Ishikawa (cell line): Measurements from ENCODE around the gene APOC3.

ENCODE experiments used
- CEBPB ChIP-seq: IDR thresholded peaks from 2 replicates; pipeline ENCODE4 v1.6.1; 2012
- CREB1 ChIP-seq: IDR thresholded peaks from 2 replicates; pipeline ENCODE4 v1.6.1; 2012; ENCODE audit warnings: low read depth
- EGR1 ChIP-seq: IDR thresholded peaks from 2 replicates; pipeline ENCODE4 v1.6.1; 2012
- EP300 ChIP-seq: IDR thresholded peaks from 2 replicates; pipeline ENCODE4 v1.6.1; 2012; ENCODE audit warnings: borderline replicate concordance
- FOXM1 ChIP-seq: IDR thresholded peaks from 2 replicates; pipeline ENCODE4 v1.6.1; 2012; ENCODE audit warnings: low read depth, borderline replicate concordance
- MAX ChIP-seq: IDR thresholded peaks from 2 replicates; pipeline ENCODE4 v1.6.1; 2012
- NFIC ChIP-seq: IDR thresholded peaks from 2 replicates; pipeline ENCODE4 v1.6.1; 2012
- RAD21 ChIP-seq: IDR thresholded peaks from 2 replicates; pipeline ENCODE4 v1.6.1; 2012; ENCODE audit warnings: low read depth
- REST ChIP-seq: IDR thresholded peaks from 2 replicates; pipeline ENCODE4 v1.6.1; 2012; ENCODE audit warnings: low read depth, mild to moderate bottlenecking
- TAF1 ChIP-seq: IDR thresholded peaks from 2 replicates; pipeline ENCODE4 v1.6.1; 2012; ENCODE audit warnings: low read depth, mild to moderate bottlenecking
- TCF12 ChIP-seq: IDR thresholded peaks from 2 replicates; pipeline ENCODE4 v1.6.1; 2012; ENCODE audit warnings: low read depth
- TEAD4 ChIP-seq: IDR thresholded peaks from 2 replicates; pipeline ENCODE4 v1.6.1; 2012
- USF1 ChIP-seq: IDR thresholded peaks from 2 replicates; pipeline ENCODE4 v1.6.1; 2012
- YY1 ChIP-seq: IDR thresholded peaks from 2 replicates; pipeline ENCODE4 v1.6.1; 2012; ENCODE audit warnings: low read depth
- ZBTB7A ChIP-seq: IDR thresholded peaks from 2 replicates; pipeline ENCODE4 v1.6.1; 2012; ENCODE audit warnings: low read depth

The APOC3 gene

GRCh38 chr11:116857316-116857715 lies 27.6 kb downstream of the APOC3 start:
- TF ChIP-seq EGR1, result no peak
- no peak for TF ChIP-seq FOXM1

GRCh38 chr11:116857936-116858335 lies 28.2 kb downstream of the APOC3 start:
- no peak for TF ChIP-seq EP300
- no peak for TF ChIP-seq ZBTB7A
- TF ChIP-seq YY1, result no peak
- no peak for TF ChIP-seq NFIC
- TF ChIP-seq TEAD4, result no peak
- TF ChIP-seq FOXM1, result no peak
- no peak for TF ChIP-seq TAF1
- TF ChIP-seq CEBPB, result no peak
- no peak for TF ChIP-seq CREB1
- TF ChIP-seq TCF12, result no peak
- TF ChIP-seq USF1, result no peak
- TF ChIP-seq EGR1, result no peak
- TF ChIP-seq MAX, result no peak
- TF ChIP-seq REST, result no peak
- no peak for TF ChIP-seq RAD21

- no peak for TF ChIP-seq TEAD4
- TF ChIP-seq FOXM1, result no peak
- TF ChIP-seq NFIC, result no peak
- TF ChIP-seq TAF1, result no peak
- TF ChIP-seq EP300, result no peak
- no peak for TF ChIP-seq CREB1
Observed at GRCh38 chr11:116859175-116859574, 29.5 kb downstream of the APOC3 start.

GRCh38 chr11:116860303-116860702 lies 30.6 kb downstream of the APOC3 start:
- TF ChIP-seq FOXM1, result no peak
- TF ChIP-seq YY1, result no peak
- TF ChIP-seq TAF1, result no peak
- TF ChIP-seq EGR1, result no peak
- no peak for TF ChIP-seq USF1
- no peak for TF ChIP-seq REST
- TF ChIP-seq CREB1, result no peak
- no peak for TF ChIP-seq NFIC
- no peak for TF ChIP-seq ZBTB7A
- TF ChIP-seq MAX, result no peak
- TF ChIP-seq TEAD4, result no peak
- no peak for TF ChIP-seq CEBPB
- TF ChIP-seq RAD21, result no peak
- TF ChIP-seq EP300, result no peak
- no peak for TF ChIP-seq TCF12

GRCh38 chr11:116861539-116861938 lies 31.8 kb downstream of the APOC3 start:
- TF ChIP-seq FOXM1, result no peak
- no peak for TF ChIP-seq CEBPB
- no peak for TF ChIP-seq CREB1
- TF ChIP-seq EGR1, result no peak
- no peak for TF ChIP-seq RAD21
- no peak for TF ChIP-seq TAF1
- TF ChIP-seq ZBTB7A, result no peak
- TF ChIP-seq REST, result no peak

GRCh38 chr11:116862185-116862584 lies 32.5 kb downstream of the APOC3 start:
- TF ChIP-seq EP300, result no peak
- no peak for TF ChIP-seq NFIC
- TF ChIP-seq REST, result no peak
- TF ChIP-seq USF1, result no peak
- no peak for TF ChIP-seq CREB1
- TF ChIP-seq TAF1, result no peak
- TF ChIP-seq ZBTB7A, result no peak
- no peak for TF ChIP-seq RAD21
- TF ChIP-seq TCF12, result no peak
- no peak for TF ChIP-seq YY1
- TF ChIP-seq FOXM1, result no peak
- TF ChIP-seq MAX, result no peak
- no peak for TF ChIP-seq EGR1
- TF ChIP-seq CEBPB, result no peak
